ENCODE data around the gene ZBTB20. TPM values are rescaled to one million over a fixed set of nuclear protein-coding genes. Genes with fewer than 3 reads are reported as not detected.
A peak's percentile ranks its signal among the peaks of the same experiment; 100 is the strongest.

The ZBTB20 gene
- total and polyA plus RNA-seq, 2 of the 4 experiments (the other 2 are of a cell fraction): 0.75 to 14.7 TPM

GRCh38 chr3:114741066-114741465 is 406.0 kb downstream of the ZBTB20 start:
- Histone ChIP-seq H3K56ac (ENCODE audit: extremely low read depth, insufficient read depth, low read length) (no peak overlapping the region), H4K91ac (ENCODE audit: insufficient read depth, low read depth, low read length) (no peak overlapping the region), H2AK5ac (ENCODE audit: low read depth, low read length) (no peak overlapping the region), H3K18ac (ENCODE audit: low read depth, low read length) (no peak overlapping the region), H2BK120ac (ENCODE audit: low read depth, low read length) (no peak overlapping the region), H2BK20ac (ENCODE audit: low read depth, low read length) (no peak overlapping the region), H3K9me1 (ENCODE audit: insufficient read depth, low read length) (no peaks in the 10 kb centered on the region), H3K9ac (ENCODE audit: low read depth, low read length) (no peak overlapping the region), H3K27me3 (ENCODE audit: control insufficient read depth, insufficient read depth, low read length) (no peaks in the 10 kb centered on the region), H3K4me1 (ENCODE audit: control insufficient read depth, insufficient read depth, low read length) (peaks cover 1% of the 10 kb centered on the region; the same call in 1 of the 2 replicates), H3K79me1 (ENCODE audit: low read depth in 1 of 2, low read length in 2 of 2) (no peaks in the 10 kb centered on the region), H2AFZ (replicated peaks; ENCODE audit: low read length, poor library complexity) (no peak overlapping the region), H4K8ac (ENCODE audit: low read depth in 2 of 2, low read length in 2 of 2) (no peak overlapping the region), H4K20me1 (ENCODE audit: insufficient read depth, low read length) (no peaks in the 10 kb centered on the region), H4K5ac (ENCODE audit: low read depth, low read length) (no peak overlapping the region), H3K4ac (ENCODE audit: low read depth, low read length) (no peak overlapping the region), H3K27ac (ENCODE audit: insufficient read depth, low read length) (no peak overlapping the region), H3K9me3 (ENCODE audit: control insufficient read depth, insufficient read depth, low read length) (no peaks in the 10 kb centered on the region), H3K23ac (ENCODE audit: low read depth, low read length) (no peak overlapping the region), H2BK5ac (ENCODE audit: low read depth, low read length, poor library complexity, severe bottlenecking) (no peak overlapping the region), H3K4me3 (ENCODE audit: insufficient read depth, low read depth, low read length) (no peak overlapping the region), H2BK15ac (ENCODE audit: low read depth, low read length) (no peak overlapping the region), H3K14ac (replicated peaks; ENCODE audit: low read depth, low read length) (0 out of 2 replicates have a peak overlapping the region, but pooled peaks have one; percentile 67), H3K36me3 (ENCODE audit: control insufficient read depth, insufficient read depth, low read length) (no peaks in the 10 kb centered on the region), H2AK9ac (replicated peaks; ENCODE audit: low read depth, low read length, poor library complexity) (no peak overlapping the region), H3K4me2 (ENCODE audit: low read depth, low read length) (no peak overlapping the region)
- TF ChIP-seq, protein P1, sequence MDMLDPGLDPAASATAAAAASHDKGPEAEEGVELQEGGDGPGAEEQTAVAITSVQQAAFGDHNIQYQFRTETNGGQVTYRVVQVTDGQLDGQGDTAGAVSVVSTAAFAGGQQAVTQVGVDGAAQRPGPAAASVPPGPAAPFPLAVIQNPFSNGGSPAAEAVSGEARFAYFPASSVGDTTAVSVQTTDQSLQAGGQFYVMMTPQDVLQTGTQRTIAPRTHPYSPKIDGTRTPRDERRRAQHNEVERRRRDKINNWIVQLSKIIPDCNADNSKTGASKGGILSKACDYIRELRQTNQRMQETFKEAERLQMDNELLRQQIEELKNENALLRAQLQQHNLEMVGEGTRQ (IDR thresholded peaks at IDR 0.05; ENCODE audit: low read depth, low read length): peak; percentile 38; the same call in 1 of the 2 replicates
- TF ChIP-seq CHD1 (IDR thresholded peaks at IDR 0.05; ENCODE audit: low read depth, low read length): no peak
- 86% methylated on average over 1 of the region's 1 CpG; no CpG with 5 or more reads in 1 of the 2 experiments for WGBS, 2 experiments (ENCODE audit: extremely low coverage in 2 of 2, insufficient read length in 1 of 2)
- no TSS peak for BruUV-seq (replicated peaks)
- dilution Hi-C loops (cut with HindIII; ENCODE audit: low sequenced_read_pairs, unreplicated experiment): no loop called here
- ATAC-seq (ENCODE audit: low read depth): no peak
- POLR2A ChIA-PET (ENCODE audit: unreplicated experiment): no interaction called here
- in situ Hi-C loops (cut with MboI; ENCODE audit: low sequenced_read_pairs): no loop called here
- CTCF ChIA-PET: no interaction called here
- intact Hi-C loops (cut with micrococcal nuclease): no loop called here
- peak; percentile 26 for DNase-seq

All from IMR-90 (cell line).